Measurements from ENCODE around the gene CDKL5. TPM values are rescaled to one million over a fixed set of nuclear protein-coding genes. Genes with fewer than 3 reads are reported as not detected.

The CDKL5 gene
- total RNA-seq = 25.5 TPM

GRCh38 chrX:18425199-18426003 lies at the start of gene CDKL5:
TSS of gene CDKL5 (plus strand) at chrX:18425608. CDS start at chrX:18507097, 81,489 bp downstream.

GRCh38 chrX:18672008-18672407 lies 246.6 kb downstream of the CDKL5 start, which contains the start of gene RS1:
TSS of gene RS1 (minus strand) at chrX:18672108. CDS start at chrX:18672068, 40 bp downstream.

Other genes with a start within 250 kb of the CDKL5 start
- gene BEND2, start 204.7 kb upstream of the CDKL5 start, total RNA-seq = 0.27 TPM
- 13.7 TPM for gene SCML2, start 70.9 kb upstream of the CDKL5 start, total RNA-seq
- gene RS1, start 246.5 kb downstream of the CDKL5 start, total RNA-seq = 39.0 TPM